Neural cell (in vitro differentiated cells): ENCODE results near the gene SLC49A4. TPM values are rescaled to one million over a fixed set of nuclear protein-coding genes. Genes with fewer than 3 reads are reported as not detected.

ENCODE experiments used
- H2AFZ ChIP-seq: fragments of 200-600, 300-800 bp; sonication (generic), shearing (Covaris generic); 2 replicates; pipeline ENCODE4 v1.6.0; 2014; ENCODE audit warnings: low read depth, mild to moderate bottlenecking, antibody characterized with exemption, low read length, moderate library complexity
- H3F3A ChIP-seq: fragments of 200-600 bp; shearing (Covaris generic); 2 replicates; pipeline ENCODE4 v1.6.1; 2016; ENCODE audit warnings: mild to moderate bottlenecking, moderate library complexity, mixed read lengths, antibody characterized with exemption, low read length; ENCODE audit not compliant: insufficient read depth, poor library complexity, severe bottlenecking
- H3K27ac ChIP-seq: fragments of 200-600, 300-800 bp; sonication (generic), shearing (Covaris generic); 2 replicates; pipeline ENCODE4 v1.5.1; 2014; ENCODE audit warnings: mild to moderate bottlenecking, low read length, moderate library complexity
- H3K27me3 ChIP-seq: fragments of 300-800, 200-600 bp; sonication (generic), shearing (Covaris generic); 2 replicates; pipeline ENCODE4 v1.6.0; 2014; ENCODE audit warnings: mild to moderate bottlenecking, low read depth, low read length, moderate library complexity; ENCODE audit not compliant: insufficient read depth
- H3K36me3 ChIP-seq: fragments of 300-800, 200-600 bp; sonication (generic), shearing (Covaris generic); 2 replicates; pipeline ENCODE4 v1.5.1; 2014; ENCODE audit warnings: mild to moderate bottlenecking, antibody characterized with exemption, low read length, moderate library complexity; ENCODE audit not compliant: insufficient read depth
- H3K4me2 ChIP-seq: fragments of 300-800, 200-600 bp; sonication (generic), shearing (Covaris generic); 2 replicates; pipeline ENCODE4 v1.6.0; 2014; ENCODE audit warnings: mild to moderate bottlenecking, low read length
- H3K4me3 ChIP-seq: fragments of 300-800, 200-600 bp; sonication (generic), shearing (Covaris generic); 2 replicates; pipeline ENCODE4 v1.5.1; 2014; ENCODE audit warnings: mild to moderate bottlenecking, low read length, moderate library complexity
- H3K79me2 ChIP-seq: fragments of 200-600 bp; shearing (Covaris generic); replicated peaks from 2 replicates; pipeline ENCODE4 v1.6.0; 2014; ENCODE audit warnings: mild to moderate bottlenecking, low read length, moderate library complexity; ENCODE audit not compliant: insufficient read depth
- H3K9ac ChIP-seq: fragments of 300-800, 200-600 bp; sonication (generic), shearing (Covaris generic); 2 replicates; pipeline ENCODE4 v1.6.1; 2016; ENCODE audit warnings: mild to moderate bottlenecking, low read length, mixed read lengths
- H3K9me2 ChIP-seq: fragments of 200-600 bp; shearing (Covaris generic); 2 replicates; pipeline ENCODE4 v1.6.1; 2016; ENCODE audit warnings: mild to moderate bottlenecking, low read length, mixed read lengths; ENCODE audit not compliant: insufficient read depth
- H3K9me3 ChIP-seq: fragments of 200-600, 300-800 bp; sonication (generic), shearing (Covaris generic); 2 replicates; pipeline ENCODE4 v1.6.1; 2016; ENCODE audit warnings: mild to moderate bottlenecking, mixed run types, low read length, moderate library complexity, mixed read lengths
- H4K20me1 ChIP-seq: fragments of 200-600 bp; shearing (Covaris generic); 2 replicates; pipeline ENCODE4 v1.6.1; 2016; ENCODE audit warnings: mild to moderate bottlenecking, mixed run types; ENCODE audit not compliant: insufficient read depth
- CTCF ChIP-seq: fragments of 450-650 bp; IDR thresholded peaks from 2 replicates; pipeline ENCODE4 v1.5.1; 2014; ENCODE audit warnings: antibody characterized with exemption, mild to moderate bottlenecking, moderate library complexity; ENCODE audit not compliant: poor library complexity, severe bottlenecking
- EP300 ChIP-seq: fragments of 450-650 bp; conservative IDR thresholded peaks from 2 replicates; pipeline ENCODE4 v1.6.1; 2014; ENCODE audit warnings: antibody characterized with exemption, mild to moderate bottlenecking, moderate library complexity; ENCODE audit not compliant: poor library complexity, severe bottlenecking
- EZH2 ChIP-seq: fragments of 200-600, 300-800 bp; shearing (Covaris generic), sonication (generic); IDR thresholded peaks from 2 replicates; pipeline ENCODE4 v1.6.1; 2014; ENCODE audit warnings: antibody characterized with exemption, low read length, borderline replicate concordance, mild to moderate bottlenecking; ENCODE audit not compliant: insufficient read depth, poor library complexity, severe bottlenecking
- MXI1 ChIP-seq: fragments of 450-650 bp; conservative IDR thresholded peaks from 2 replicates; pipeline ENCODE4 v1.6.1; 2014; ENCODE audit warnings: antibody characterized with exemption, mild to moderate bottlenecking; ENCODE audit not compliant: poor library complexity, severe bottlenecking
- POLR2AphosphoS5 ChIP-seq: IDR thresholded peaks from 2 replicates; pipeline ENCODE4 v1.6.1; 2012
- RAD21 ChIP-seq: fragments of 450-650 bp; conservative IDR thresholded peaks from 2 replicates; pipeline ENCODE4 v1.6.1; 2014; ENCODE audit warnings: antibody characterized with exemption, mild to moderate bottlenecking, moderate library complexity
- SMC3 ChIP-seq: fragments of 450-650 bp; conservative IDR thresholded peaks from 2 replicates; pipeline ENCODE4 v1.6.1; 2014; ENCODE audit warnings: antibody characterized with exemption, mild to moderate bottlenecking, moderate library complexity; ENCODE audit not compliant: poor library complexity
- TAF1 ChIP-seq: IDR thresholded peaks from 2 replicates; pipeline ENCODE4 v1.6.1; 2012; ENCODE audit warnings: low read depth
- polyA plus RNA-seq: library from polyadenylated mRNA; depleted of rRNA; stranded (reverse); fragments of >200 nt; gene quantifications from 2 replicates; pipeline ENCODE4 v1.2.3, GENCODE V29; 2014
- TF ChIP-seq, protein P1 (sequence below): IDR thresholded peaks from 2 replicates; pipeline ENCODE4 v1.6.1; 2012; ENCODE audit warnings: borderline replicate concordance

SLC49A4 gene
- polyA plus RNA-seq, 1 donor from 2014 or later = 16.2 TPM

- Histone ChIP-seq H3K4me2 (no peak overlapping the region), H3K36me3 (no peaks in the 10 kb centered on the region), H3K27me3 (no peaks in the 10 kb centered on the region), H3K4me3 (no peak overlapping the region), H4K20me1 (no peaks in the 10 kb centered on the region), H3K9me2 (no peaks in the 10 kb centered on the region), H3K79me2 (no peaks in the 10 kb centered on the region), H3K9me3 (no peaks in the 10 kb centered on the region), H2AFZ (no peak overlapping the region), H3K27ac (no peak overlapping the region), H3K9ac (no peak overlapping the region), H3F3A (no peaks in the 10 kb centered on the region)
- no peak for TF ChIP-seq POLR2AphosphoS5
- no peak for TF ChIP-seq SMC3
- no peak for TF ChIP-seq CTCF
- TF ChIP-seq TAF1 = no peak
- no peak for TF ChIP-seq MXI1
- TF ChIP-seq EZH2 = no peak
- TF ChIP-seq RAD21 = no peak
- no peak for TF ChIP-seq EP300
- TF ChIP-seq, protein P1, sequence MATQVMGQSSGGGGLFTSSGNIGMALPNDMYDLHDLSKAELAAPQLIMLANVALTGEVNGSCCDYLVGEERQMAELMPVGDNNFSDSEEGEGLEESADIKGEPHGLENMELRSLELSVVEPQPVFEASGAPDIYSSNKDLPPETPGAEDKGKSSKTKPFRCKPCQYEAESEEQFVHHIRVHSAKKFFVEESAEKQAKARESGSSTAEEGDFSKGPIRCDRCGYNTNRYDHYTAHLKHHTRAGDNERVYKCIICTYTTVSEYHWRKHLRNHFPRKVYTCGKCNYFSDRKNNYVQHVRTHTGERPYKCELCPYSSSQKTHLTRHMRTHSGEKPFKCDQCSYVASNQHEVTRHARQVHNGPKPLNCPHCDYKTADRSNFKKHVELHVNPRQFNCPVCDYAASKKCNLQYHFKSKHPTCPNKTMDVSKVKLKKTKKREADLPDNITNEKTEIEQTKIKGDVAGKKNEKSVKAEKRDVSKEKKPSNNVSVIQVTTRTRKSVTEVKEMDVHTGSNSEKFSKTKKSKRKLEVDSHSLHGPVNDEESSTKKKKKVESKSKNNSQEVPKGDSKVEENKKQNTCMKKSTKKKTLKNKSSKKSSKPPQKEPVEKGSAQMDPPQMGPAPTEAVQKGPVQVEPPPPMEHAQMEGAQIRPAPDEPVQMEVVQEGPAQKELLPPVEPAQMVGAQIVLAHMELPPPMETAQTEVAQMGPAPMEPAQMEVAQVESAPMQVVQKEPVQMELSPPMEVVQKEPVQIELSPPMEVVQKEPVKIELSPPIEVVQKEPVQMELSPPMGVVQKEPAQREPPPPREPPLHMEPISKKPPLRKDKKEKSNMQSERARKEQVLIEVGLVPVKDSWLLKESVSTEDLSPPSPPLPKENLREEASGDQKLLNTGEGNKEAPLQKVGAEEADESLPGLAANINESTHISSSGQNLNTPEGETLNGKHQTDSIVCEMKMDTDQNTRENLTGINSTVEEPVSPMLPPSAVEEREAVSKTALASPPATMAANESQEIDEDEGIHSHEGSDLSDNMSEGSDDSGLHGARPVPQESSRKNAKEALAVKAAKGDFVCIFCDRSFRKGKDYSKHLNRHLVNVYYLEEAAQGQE = no peak
Observed at GRCh38 chr3:122776675-122777468, 18.0 kb upstream of the SLC49A4 start.

GRCh38 chr3:122777563-122777962, 17.3 kb upstream of the SLC49A4 start:
- Histone ChIP-seq H3F3A (no peaks in the 10 kb centered on the region), H3K27ac (no peak overlapping the region), H3K79me2 (no peaks in the 10 kb centered on the region), H3K9me2 (no peaks in the 10 kb centered on the region), H3K9me3 (no peaks in the 10 kb centered on the region), H3K36me3 (no peaks in the 10 kb centered on the region), H3K4me3 (no peak overlapping the region), H3K27me3 (no peaks in the 10 kb centered on the region), H3K9ac (no peak overlapping the region), H3K4me2 (no peak overlapping the region), H2AFZ (no peak overlapping the region), H4K20me1 (no peaks in the 10 kb centered on the region)
- TF ChIP-seq CTCF = no peak
- no peak for TF ChIP-seq EP300
